Neuronal stem cell (in vitro differentiated cells): ENCODE measurements around the gene KRT86.

Experiments
- DNase-seq: peaks from one replicate; pipeline ENCODE4 v3.0.0-alpha.2; 2013; ENCODE audit warnings: low spot score
- H2AFZ ChIP-seq: one replicate; pipeline ENCODE4 v1.6.1; 2013; ENCODE audit warnings: mild to moderate bottlenecking, low read length, inconsistent platforms
- H2AK5ac ChIP-seq: 2 replicates; pipeline ENCODE4 v1.6.1; 2013; ENCODE audit warnings: low read depth, mild to moderate bottlenecking, inconsistent platforms, low read length, moderate library complexity, mixed read lengths
- H2BK120ac ChIP-seq: 2 replicates; pipeline ENCODE4 v1.6.1; 2013; ENCODE audit warnings: low read depth, mild to moderate bottlenecking, inconsistent platforms, low read length, moderate library complexity, mixed read lengths
- H2BK12ac ChIP-seq: one replicate; pipeline ENCODE4 v1.6.1; 2013; ENCODE audit warnings: low read length, inconsistent platforms
- H2BK15ac ChIP-seq: 2 replicates; pipeline ENCODE4 v1.6.1; 2013; ENCODE audit warnings: mild to moderate bottlenecking, low read length, inconsistent platforms, mixed read lengths
- H2BK5ac ChIP-seq: one replicate; pipeline ENCODE4 v1.6.1; 2013; ENCODE audit warnings: inconsistent platforms, mild to moderate bottlenecking, low read length, moderate library complexity
- H3K14ac ChIP-seq: one replicate; pipeline ENCODE4 v1.6.1; 2013; ENCODE audit warnings: low read length, inconsistent platforms
- H3K18ac ChIP-seq: 2 replicates; pipeline ENCODE4 v1.6.1; 2013; ENCODE audit warnings: low read length, inconsistent platforms
- H3K23ac ChIP-seq: 2 replicates; pipeline ENCODE4 v1.6.1; 2013; ENCODE audit warnings: low read depth, mild to moderate bottlenecking, mixed read lengths, low read length, inconsistent platforms; ENCODE audit not compliant: poor library complexity
- H3K27ac ChIP-seq: replicated peaks from 3 replicates; pipeline ENCODE4 v1.5.1; 2013; ENCODE audit warnings: low read length, inconsistent platforms
- H3K27me3 ChIP-seq, 3 experiments: 2 replicates each; pipeline ENCODE4 v1.6.1; 2013; ENCODE audit warnings: low read length in 3 of 3, mild to moderate bottlenecking in 2 of 3, inconsistent platforms in 1 of 3, low read depth in 1 of 3, mixed read lengths in 1 of 3, moderate library complexity in 1 of 3; ENCODE audit not compliant: control insufficient read depth in 3 of 3, insufficient read depth in 3 of 3
- H3K36me3 ChIP-seq, 2 donors: replicated peaks in 1 of 2; 2 replicates each; pipeline ENCODE4 v1.6.1; 2013; ENCODE audit warnings: low read length in 2 of 2; ENCODE audit not compliant: control insufficient read depth in 2 of 2, insufficient read depth in 2 of 2
- H3K4ac ChIP-seq: 2 replicates; pipeline ENCODE4 v1.6.1; 2013; ENCODE audit warnings: inconsistent platforms, mild to moderate bottlenecking, low read length, moderate library complexity
- H3K4me1 ChIP-seq, 2 donors: 1 replicate in 1 of 2; 2 replicates in 1 of 2; pipeline ENCODE4 v1.6.1; 2013; ENCODE audit warnings: low read length in 2 of 2, low read depth in 1 of 2; ENCODE audit not compliant: control insufficient read depth in 2 of 2, insufficient read depth in 1 of 2
- H3K4me2 ChIP-seq: one replicate; pipeline ENCODE4 v1.6.1; 2013; ENCODE audit warnings: mild to moderate bottlenecking, low read length, inconsistent platforms; ENCODE audit not compliant: insufficient read depth, poor library complexity, severe bottlenecking
- H3K4me3 ChIP-seq, 2 donors: 2 replicates each; pipeline ENCODE4 v1.5.1; 2013; ENCODE audit warnings: low read length in 2 of 2, mild to moderate bottlenecking in 2 of 2, inconsistent platforms in 1 of 2, moderate library complexity in 1 of 2
- H3K79me1 ChIP-seq: one replicate; pipeline ENCODE4 v1.6.1; 2013; ENCODE audit warnings: low read depth, mild to moderate bottlenecking, inconsistent platforms, low read length, moderate library complexity
- H3K9ac ChIP-seq: one replicate; pipeline ENCODE4 v1.6.1; 2013; ENCODE audit warnings: mild to moderate bottlenecking, low read depth, low read length, inconsistent platforms; ENCODE audit not compliant: poor library complexity
- H3K9me3 ChIP-seq, 2 donors: replicated peaks in 1 of 2; 2 replicates each; pipeline versions ENCODE3 to v1.6.1; 2013; ENCODE audit warnings: low read length in 2 of 2, mild to moderate bottlenecking in 2 of 2, inconsistent platforms in 1 of 2, low read depth in 1 of 2, mixed read lengths in 1 of 2, moderate library complexity in 1 of 2; ENCODE audit not compliant: control insufficient read depth in 2 of 2, insufficient read depth in 1 of 2
- H4K8ac ChIP-seq: one replicate; pipeline ENCODE4 v1.6.1; 2013; ENCODE audit warnings: low read depth, mild to moderate bottlenecking, inconsistent platforms, low read length, moderate library complexity
- H4K91ac ChIP-seq: one replicate; pipeline ENCODE4 v1.6.1; 2013; ENCODE audit warnings: low read length, low read depth, mild to moderate bottlenecking, inconsistent platforms; ENCODE audit not compliant: poor library complexity
- WGBS, 2 donors: extraction: QIAGEN DNeasy Blood & Tissue Kit; methylation state at CpG; one replicate each; pipeline ENCODE4 v1.1.7; 2013; ENCODE audit warnings: missing lambda C conversion rate in 2 of 2, mixed read lengths in 1 of 2; ENCODE audit not compliant: insufficient read length in 2 of 2, insufficient replicate concordance in 1 of 2; ENCODE audit errors: extremely low coverage in 2 of 2; 5-methylcytosine and 5-hydroxymethylcytosine counted together

Gene KRT86

DNA sequence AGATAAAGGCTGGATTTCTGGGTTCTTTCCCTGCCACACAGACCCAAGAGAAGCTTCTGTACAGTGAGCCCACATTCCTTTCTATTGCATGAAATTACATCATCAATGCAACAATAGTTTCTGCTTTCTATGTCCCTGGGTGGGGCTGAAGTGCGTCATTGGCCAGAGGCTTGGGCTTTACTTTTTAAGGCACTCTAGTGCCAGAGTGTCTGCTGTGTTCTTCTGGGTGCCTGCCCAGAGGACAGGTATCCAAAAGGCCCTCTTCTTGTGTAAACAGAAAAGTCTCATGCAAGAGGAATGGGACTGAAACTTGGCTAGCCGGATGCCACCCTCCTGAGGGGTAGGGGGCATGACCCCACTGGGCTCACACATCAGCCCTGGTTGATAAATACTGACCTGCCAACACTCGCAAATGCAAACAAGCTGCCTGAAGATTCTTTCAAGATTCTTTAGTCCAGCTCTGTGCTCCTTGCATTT lies 5.9 kb downstream of the KRT86 start:
- no peak overlapping the region for H4K91ac ChIP-seq
- no peak for DNase-seq
- no peak overlapping the region for H3K4me3 ChIP-seq
- no peaks in the 10 kb centered on the region for H3K79me1 ChIP-seq
- no peak overlapping the region for H3K9ac ChIP-seq
- no peak overlapping the region for H3K23ac ChIP-seq
- no CpG with 5 or more reads among the region's 3 CpGs for WGBS, 2 donors
- no peak overlapping the region for H2BK120ac ChIP-seq
- no peak overlapping the region for H2AFZ ChIP-seq
- H2AK5ac ChIP-seq, result no peak overlapping the region
- no peak overlapping the region for H2BK15ac ChIP-seq
- H3K36me3 ChIP-seq, result no peaks in the 10 kb centered on the region
- peaks cover 0 to 10% (median 2%) of the 10 kb centered on the region in 3 experiments for H3K27me3 ChIP-seq
- no peak overlapping the region for H3K14ac ChIP-seq
- H2BK12ac ChIP-seq, result no peak overlapping the region
- H3K27ac ChIP-seq, result no peak overlapping the region
- no peak overlapping the region for H3K4me2 ChIP-seq
- H4K8ac ChIP-seq, result no peak overlapping the region
- H2BK5ac ChIP-seq, result no peak overlapping the region
- no peaks in the 10 kb centered on the region for H3K9me3 ChIP-seq
- peaks cover 3 to 17% of the 10 kb centered on the region in 2 donors for H3K4me1 ChIP-seq
- H3K4ac ChIP-seq, result no peak overlapping the region
- no peak overlapping the region for H3K18ac ChIP-seq

DNA sequence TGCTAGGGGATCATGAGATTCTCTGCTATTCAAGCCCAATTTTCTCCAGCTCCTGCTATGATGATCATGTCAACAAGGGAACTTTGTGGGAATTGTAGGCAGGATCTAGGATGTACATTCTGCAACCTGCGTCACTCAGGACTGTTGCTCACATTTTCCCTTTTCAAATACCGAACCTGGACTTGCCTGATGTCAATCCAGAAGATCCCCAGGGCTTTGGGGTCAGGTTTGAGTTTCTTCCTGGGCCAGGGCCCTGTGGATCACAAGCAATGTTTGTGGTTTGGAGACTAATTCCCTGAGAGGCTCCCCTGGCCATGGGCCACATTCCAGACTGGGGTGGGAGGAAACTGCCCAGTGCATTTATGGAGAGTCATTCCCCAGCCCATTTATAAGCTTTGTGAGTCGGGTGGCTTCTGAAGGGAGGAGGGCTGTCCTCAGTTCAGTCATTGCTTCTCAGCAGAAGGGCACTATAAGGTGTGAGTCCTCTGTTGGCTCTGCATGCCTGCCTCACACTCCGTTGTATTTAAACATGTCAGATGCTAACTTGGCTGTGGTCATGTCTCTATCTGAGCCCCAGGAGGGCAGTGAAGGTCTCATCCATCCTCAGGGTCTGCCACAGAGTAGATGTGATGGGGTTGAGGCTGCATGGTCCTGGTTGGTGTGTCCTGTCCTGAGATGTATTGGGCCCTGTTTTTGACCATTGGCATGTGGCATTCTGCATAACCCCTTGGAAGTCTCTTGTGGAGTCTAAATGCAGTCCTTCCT lies 6.5 kb downstream of the KRT86 start:
- H3K4me2 ChIP-seq, result no peak overlapping the region
- no peak overlapping the region for H4K91ac ChIP-seq
- H3K9me3 ChIP-seq, result no peaks in the 10 kb centered on the region
- H4K8ac ChIP-seq, result no peak overlapping the region
- no peak overlapping the region for H2BK120ac ChIP-seq
- no peak overlapping the region for H2AFZ ChIP-seq
- H3K27me3 ChIP-seq, result peaks cover 0 to 10% (median 2%) of the 10 kb centered on the region in 3 experiments
- no peak overlapping the region for H3K27ac ChIP-seq
- H3K4me3 ChIP-seq, result no peak overlapping the region
- H3K4ac ChIP-seq, result no peak overlapping the region
- peak overlapping the region; percentile 27 for H2BK5ac ChIP-seq
- H3K79me1 ChIP-seq, result no peaks in the 10 kb centered on the region
- no peak overlapping the region for H2AK5ac ChIP-seq
- H3K18ac ChIP-seq, result no peak overlapping the region
- H2BK15ac ChIP-seq, result no peak overlapping the region
- no peak for DNase-seq
- no peaks in the 10 kb centered on the region for H3K36me3 ChIP-seq
- no peak overlapping the region for H3K23ac ChIP-seq
- WGBS, 2 donors, result no CpG with 5 or more reads among the region's 4 CpGs
- H3K9ac ChIP-seq, result peak overlapping the region; percentile 35
- H3K4me1 ChIP-seq, result peaks cover 3 to 17% of the 10 kb centered on the region in 2 donors
- no peak overlapping the region for H3K14ac ChIP-seq
- no peak overlapping the region for H2BK12ac ChIP-seq

DNA sequence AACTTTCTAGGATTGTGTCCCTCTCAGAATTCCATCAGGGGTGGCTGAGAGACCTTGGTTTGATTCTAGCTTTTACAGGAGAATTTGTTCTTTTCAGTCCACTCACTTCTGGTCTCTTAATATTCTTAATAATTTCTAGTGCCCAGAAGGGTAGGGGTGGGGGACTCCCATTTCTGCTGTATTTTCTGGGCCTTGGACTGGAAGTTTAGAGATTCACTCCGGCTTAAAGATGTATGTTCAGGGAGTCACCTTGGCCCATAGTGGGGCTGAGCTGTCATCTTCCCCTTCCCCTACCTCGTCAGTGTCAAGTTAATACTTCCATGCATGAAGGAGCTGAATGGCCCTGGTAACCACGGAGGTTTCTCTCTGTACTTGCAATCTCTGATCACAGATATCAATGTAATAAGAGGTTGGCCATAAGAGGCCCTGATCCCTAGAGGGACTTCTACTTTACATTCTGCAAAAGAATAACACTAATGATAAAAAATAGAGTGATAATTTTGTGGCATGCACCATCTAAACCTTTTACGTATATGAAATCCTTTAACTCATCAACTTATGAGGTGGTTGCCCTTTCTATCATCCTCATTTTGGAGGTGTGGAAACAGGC lies 10.2 kb downstream of the KRT86 start:
- Histone ChIP-seq H4K91ac (no peak overlapping the region), H3K27ac (no peak overlapping the region), H2AK5ac (no peak overlapping the region), H3K9ac (no peak overlapping the region), H2BK15ac (no peak overlapping the region), H3K9me3 (no peaks in the 10 kb centered on the region), H3K27me3 (peaks cover 0 to 2% (median 0%) of the 10 kb centered on the region in 3 experiments), H3K4me3 (no peak overlapping the region), H3K4ac (no peak overlapping the region), H3K4me2 (no peak overlapping the region), H2BK5ac (no peak overlapping the region), H3K36me3 (no peaks in the 10 kb centered on the region), H3K4me1 (peaks cover 0 to 6% of the 10 kb centered on the region in 2 donors), H2AFZ (no peak overlapping the region), H4K8ac (no peak overlapping the region), H3K79me1 (no peaks in the 10 kb centered on the region), H3K18ac (no peak overlapping the region), H2BK120ac (no peak overlapping the region), H3K14ac (no peak overlapping the region), H2BK12ac (no peak overlapping the region), H3K23ac (no peak overlapping the region)
- WGBS, 2 donors, result no CpG with 5 or more reads among the region's 4 CpGs
- no peak for DNase-seq

DNA sequence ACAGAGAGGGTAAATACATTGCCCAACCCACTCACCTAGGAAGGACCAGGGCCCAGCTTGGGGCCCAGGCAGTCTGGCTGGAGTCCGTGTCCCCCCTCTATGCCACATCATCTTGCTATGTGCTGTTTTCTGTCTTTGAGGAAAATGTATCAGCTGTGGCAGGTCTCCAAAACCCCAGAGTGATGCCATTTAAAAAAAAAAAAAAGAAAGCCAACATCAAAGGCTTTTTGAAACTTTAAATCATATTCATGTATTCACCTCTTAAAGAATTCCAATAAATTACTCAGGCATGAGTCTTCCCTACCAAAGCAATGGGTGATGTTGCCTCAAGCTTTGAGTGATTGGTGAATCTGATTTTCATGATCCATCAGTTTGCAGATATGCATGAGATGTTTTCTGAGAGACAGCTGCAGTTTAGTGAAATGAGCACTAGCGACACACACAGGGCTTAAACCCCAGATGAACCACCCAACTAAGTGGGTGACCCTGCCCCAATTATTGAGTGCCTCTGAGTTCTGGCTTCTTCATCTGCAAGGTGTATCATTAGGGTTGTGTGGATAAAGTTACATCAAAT lies 10.8 kb downstream of the KRT86 start:
- H4K8ac ChIP-seq, result no peak overlapping the region
- no peak overlapping the region for H2BK120ac ChIP-seq
- no peak overlapping the region for H4K91ac ChIP-seq
- whole genome bisulfite sequencing, 2 donors, result no CpG with 5 or more reads among the region's 2 CpGs
- no peak overlapping the region for H3K9ac ChIP-seq
- no peak overlapping the region for H3K4me3 ChIP-seq
- H3K4me2 ChIP-seq, result no peak overlapping the region
- H3K14ac ChIP-seq, result no peak overlapping the region
- H3K27ac ChIP-seq, result no peak overlapping the region
- H3K79me1 ChIP-seq, result no peaks in the 10 kb centered on the region
- H2AFZ ChIP-seq, result no peak overlapping the region
- no peak overlapping the region for H3K23ac ChIP-seq
- no peaks in the 10 kb centered on the region for H3K36me3 ChIP-seq
- no peak overlapping the region for H2BK12ac ChIP-seq
- peaks cover 0 to 2% (median 0%) of the 10 kb centered on the region in 3 experiments for H3K27me3 ChIP-seq
- H2BK5ac ChIP-seq, result no peak overlapping the region
- H2BK15ac ChIP-seq, result no peak overlapping the region
- H3K9me3 ChIP-seq, result no peaks in the 10 kb centered on the region
- no peak overlapping the region for H3K18ac ChIP-seq
- peaks cover 0 to 2% of the 10 kb centered on the region in 2 donors for H3K4me1 ChIP-seq
- no peak overlapping the region for H3K4ac ChIP-seq
- DNase-seq, result no peak
- H2AK5ac ChIP-seq, result no peak overlapping the region
